Measurements from ENCODE around the gene APH1B. TPM values are rescaled to one million over a fixed set of nuclear protein-coding genes. Genes with fewer than 3 reads are reported as not detected.

Gene APH1B
- total and polyA plus RNA-seq, 10 donors: 8.7 to 51.5 (median 30.2) TPM

- Histone ChIP-seq H3K9me3 (no peaks in the 10 kb centered on the region), H3K27me3 (replicated peaks in 1 of 7) (no peaks in the 10 kb centered on the region), H3K4me1 (peaks cover 0 to 5% (median 0%) of the 10 kb centered on the region in 6 donors), H3K36me3 (no peaks in the 10 kb centered on the region), H3K4me3 (no peak overlapping the region), H3K27ac (no peak overlapping the region)
- TF ChIP-seq POLR2A (IDR thresholded peaks at IDR 0.05): no peak
- TF ChIP-seq, protein P1, sequence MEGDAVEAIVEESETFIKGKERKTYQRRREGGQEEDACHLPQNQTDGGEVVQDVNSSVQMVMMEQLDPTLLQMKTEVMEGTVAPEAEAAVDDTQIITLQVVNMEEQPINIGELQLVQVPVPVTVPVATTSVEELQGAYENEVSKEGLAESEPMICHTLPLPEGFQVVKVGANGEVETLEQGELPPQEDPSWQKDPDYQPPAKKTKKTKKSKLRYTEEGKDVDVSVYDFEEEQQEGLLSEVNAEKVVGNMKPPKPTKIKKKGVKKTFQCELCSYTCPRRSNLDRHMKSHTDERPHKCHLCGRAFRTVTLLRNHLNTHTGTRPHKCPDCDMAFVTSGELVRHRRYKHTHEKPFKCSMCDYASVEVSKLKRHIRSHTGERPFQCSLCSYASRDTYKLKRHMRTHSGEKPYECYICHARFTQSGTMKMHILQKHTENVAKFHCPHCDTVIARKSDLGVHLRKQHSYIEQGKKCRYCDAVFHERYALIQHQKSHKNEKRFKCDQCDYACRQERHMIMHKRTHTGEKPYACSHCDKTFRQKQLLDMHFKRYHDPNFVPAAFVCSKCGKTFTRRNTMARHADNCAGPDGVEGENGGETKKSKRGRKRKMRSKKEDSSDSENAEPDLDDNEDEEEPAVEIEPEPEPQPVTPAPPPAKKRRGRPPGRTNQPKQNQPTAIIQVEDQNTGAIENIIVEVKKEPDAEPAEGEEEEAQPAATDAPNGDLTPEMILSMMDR (IDR thresholded peaks at IDR 0.05 in 8 of 11, conservative IDR thresholded peaks at IDR 0.05 in 3 of 11): no peak
- no peak for TF ChIP-seq POLR2AphosphoS5 (IDR thresholded peaks at IDR 0.05)
- 81 to 89% (median 85%) methylated on average over 9 of the region's 9 CpGs for WGBS, 5 donors
- intact Hi-C loops (cut with DNase I; ENCODE audit: low total_unique reads): no loop called here
- DNase-seq: no peak
Measured at GRCh38 chr15:63323798-63324563, 46.6 kb downstream of the APH1B start.

- intact Hi-C loops (cut with DNase I; ENCODE audit: low total_unique reads): no loop called here
- H3K4me1 ChIP-seq: peaks cover 0 to 5% (median 0%) of the 10 kb centered on the region in 6 donors
- no peak for DNase-seq
- TF ChIP-seq POLR2A (IDR thresholded peaks at IDR 0.05) (no peak), POLR2AphosphoS5 (IDR thresholded peaks at IDR 0.05) (no peak)
- no peaks in the 10 kb centered on the region for H3K36me3 ChIP-seq
- no peaks in the 10 kb centered on the region for H3K9me3 ChIP-seq
- 73 to 84% (median 80%) methylated on average over 7 of the region's 7 CpGs for WGBS, 5 donors
- H3K27me3 ChIP-seq (replicated peaks in 1 of 7): no peaks in the 10 kb centered on the region
- H3K4me3 ChIP-seq: no peak overlapping the region
- H3K27ac ChIP-seq: no peak overlapping the region
Measured at GRCh38 chr15:63324770-63325169, 47.4 kb downstream of the APH1B start.

- no peak overlapping the region for H3K4me3 ChIP-seq
- 70 to 82% (median 72%) methylated on average over 12 of the region's 12 CpGs for WGBS, 5 donors
- H3K27me3 ChIP-seq (replicated peaks in 1 of 7): no peaks in the 10 kb centered on the region
- H3K9me3 ChIP-seq: no peaks in the 10 kb centered on the region
- intact Hi-C loops (cut with DNase I; ENCODE audit: low total_unique reads): no loop called here
- H3K27ac ChIP-seq: no peak overlapping the region
- peaks cover 0 to under 1% (median 0%) of the 10 kb centered on the region in 6 donors for H3K4me1 ChIP-seq
- H3K36me3 ChIP-seq: no peaks in the 10 kb centered on the region
- DNase-seq: no peak
- TF ChIP-seq POLR2AphosphoS5 (IDR thresholded peaks at IDR 0.05) (no peak), POLR2A (IDR thresholded peaks at IDR 0.05) (no peak)
- TF ChIP-seq, protein P1 (IDR thresholded peaks at IDR 0.05 in 8 of 11, conservative IDR thresholded peaks at IDR 0.05 in 3 of 11): no peak
Measured at GRCh38 chr15:63327648-63328421, 50.4 kb downstream of the APH1B start.

DNA sequence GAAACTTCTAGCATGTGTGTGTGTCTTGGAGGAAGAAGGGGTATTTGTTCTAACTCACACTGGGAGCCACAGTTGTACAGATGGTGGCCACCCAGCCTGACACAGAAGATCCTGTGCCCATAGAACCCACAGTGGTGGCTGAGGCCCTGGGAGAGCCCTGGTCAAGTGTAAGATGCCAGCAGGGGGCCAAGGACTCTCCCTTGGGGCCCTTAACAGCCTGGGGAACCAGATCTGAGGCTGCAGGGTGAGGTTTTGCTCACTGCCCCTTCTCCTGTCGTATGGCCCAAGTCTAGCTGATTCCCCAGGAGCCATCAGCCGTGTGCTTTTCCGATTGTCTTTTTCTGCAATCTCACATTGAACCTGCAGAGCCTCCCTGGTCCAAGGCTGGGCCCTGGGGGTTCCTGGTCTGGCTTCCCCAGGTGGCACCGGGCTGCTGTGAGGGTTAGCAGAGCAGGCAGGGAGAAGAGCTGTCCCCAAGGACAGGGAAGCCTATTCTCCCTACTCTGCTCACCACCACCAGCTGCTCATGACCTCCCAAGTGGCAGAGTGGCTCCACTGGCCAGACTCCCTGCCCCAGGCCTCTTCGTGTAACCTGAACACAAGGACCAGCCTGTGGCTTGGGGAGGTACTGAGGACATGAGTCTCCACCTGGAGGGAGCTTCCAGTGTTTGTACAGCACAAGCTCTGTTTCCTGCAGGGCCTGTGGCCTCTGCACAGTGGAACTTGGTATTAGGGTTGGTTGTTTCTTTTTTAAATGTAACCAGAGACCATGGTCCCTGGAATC, 52.4 kb downstream of the APH1B start:
- intact Hi-C loops (cut with DNase I; ENCODE audit: low total_unique reads): no loop called here
- no peak for DNase-seq
- 92 to 97% (median 96%) methylated on average over 5 of the region's 5 CpGs for WGBS, 5 donors
- Histone ChIP-seq H3K27ac (no peak overlapping the region), H3K36me3 (no peaks in the 10 kb centered on the region), H3K4me3 (no peak overlapping the region), H3K27me3 (replicated peaks in 1 of 7) (no peaks in the 10 kb centered on the region), H3K4me1 (no peaks in the 10 kb centered on the region), H3K9me3 (no peaks in the 10 kb centered on the region)
- TF ChIP-seq, protein P1 (IDR thresholded peaks at IDR 0.05 in 8 of 11, conservative IDR thresholded peaks at IDR 0.05 in 3 of 11): no peak
- no peak for TF ChIP-seq POLR2A (IDR thresholded peaks at IDR 0.05)
- no peak for TF ChIP-seq POLR2AphosphoS5 (IDR thresholded peaks at IDR 0.05)
